DMS114 treated with DMSO at 0.1 percent for 48 hours (cell line): ENCODE data around the gene GREB1.

Experiments
- DNase-seq: peaks from one replicate; lab custom pipeline; 2025; ENCODE audit not compliant: unreplicated experiment; lab: John Stamatoyannopoulos, UW

Gene GREB1

GRCh38 chr2:11533278-11534070 is at the start of gene GREB1:
GREB1 (plus strand) TSS chr2:11534045; CDS start chr2:11556615, 22,570 bp downstream.
- no peak for DNase-seq

GRCh38 chr2:11488809-11489208 is 45.0 kb upstream of the GREB1 start:
- DNase-seq = no peak

- no peak for DNase-seq
Observed at GRCh38 chr2:11490194-11490593, 43.7 kb upstream of the GREB1 start.

- DNase-seq = no peak
Observed at GRCh38 chr2:11491348-11491933, 42.4 kb upstream of the GREB1 start.

- DNase-seq = no peak
Observed at GRCh38 chr2:11492244-11492643, 41.6 kb upstream of the GREB1 start.

- DNase-seq = no peak
Observed at GRCh38 chr2:11492720-11493119, 41.1 kb upstream of the GREB1 start.

GRCh38 chr2:11493282-11493681 is 40.6 kb upstream of the GREB1 start:
- no peak for DNase-seq

- DNase-seq = no peak
Observed at GRCh38 chr2:11494310-11494709, 39.5 kb upstream of the GREB1 start.

- no peak for DNase-seq
Observed at GRCh38 chr2:11495844-11496681, 37.8 kb upstream of the GREB1 start.

GRCh38 chr2:11498543-11499034 is 35.3 kb upstream of the GREB1 start:
- DNase-seq = no peak

GRCh38 chr2:11499081-11499743 is 34.6 kb upstream of the GREB1 start:
- no peak for DNase-seq

GRCh38 chr2:11500702-11501303 is 33.0 kb upstream of the GREB1 start:
- no peak for DNase-seq

- no peak for DNase-seq
Observed at GRCh38 chr2:11502740-11503292, 31.0 kb upstream of the GREB1 start.

- no peak for DNase-seq
Observed at GRCh38 chr2:11503354-11503927, 30.4 kb upstream of the GREB1 start.

GRCh38 chr2:11505652-11506610 is 27.9 kb upstream of the GREB1 start:
- DNase-seq = no peak

GRCh38 chr2:11506611-11506969 is 27.3 kb upstream of the GREB1 start:
- DNase-seq = no peak

GRCh38 chr2:11507517-11507916 is 26.3 kb upstream of the GREB1 start:
- DNase-seq = no peak

GRCh38 chr2:11508279-11508678 is 25.6 kb upstream of the GREB1 start:
- no peak for DNase-seq
